Astrocyte of the hippocampus (primary cell): ENCODE measurements around the gene LAMTOR3.

Source experiments
- DNase-seq: peaks from one replicate; pipeline ENCODE4 v3.0.0; 2011; ENCODE audit warnings: low read depth, low spot score

The LAMTOR3 gene

DNA sequence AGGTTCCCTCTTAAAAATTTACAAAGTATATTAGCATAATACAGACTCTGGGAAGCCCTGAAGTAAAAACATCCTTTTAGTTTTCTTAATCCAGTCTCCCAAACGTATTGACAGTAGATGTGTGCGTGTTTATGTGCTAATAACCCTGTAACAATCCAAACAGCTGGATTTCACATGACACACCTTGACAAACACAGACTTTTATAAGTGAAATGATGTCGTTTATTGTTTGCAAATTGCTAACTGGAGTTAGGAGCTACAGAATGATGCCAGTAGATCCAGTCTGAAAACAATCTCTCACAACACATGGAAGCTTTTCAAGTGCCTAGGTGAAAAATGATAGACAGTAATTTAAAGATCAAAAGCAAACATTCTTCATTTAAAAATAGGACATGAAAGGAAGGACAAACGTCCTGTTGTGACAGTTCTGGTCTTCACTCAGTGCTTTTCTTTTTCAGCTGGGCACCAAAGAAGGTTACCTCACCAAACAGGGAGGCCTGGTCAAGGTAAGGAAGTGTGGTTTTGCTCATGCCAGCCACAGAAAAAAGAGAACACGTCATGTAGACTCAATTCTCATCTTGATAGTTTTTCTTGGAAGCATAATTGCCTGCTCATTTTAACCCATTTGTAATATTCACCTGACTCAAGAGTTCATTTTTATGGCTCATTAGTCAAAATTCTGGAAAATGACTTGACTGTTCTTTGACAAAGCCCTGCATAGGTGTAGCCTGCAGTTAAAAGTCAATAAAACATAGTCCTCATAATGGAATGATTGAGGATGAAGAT, 32.9 kb downstream of the LAMTOR3 start:
- DNase-seq = no peak

DNA sequence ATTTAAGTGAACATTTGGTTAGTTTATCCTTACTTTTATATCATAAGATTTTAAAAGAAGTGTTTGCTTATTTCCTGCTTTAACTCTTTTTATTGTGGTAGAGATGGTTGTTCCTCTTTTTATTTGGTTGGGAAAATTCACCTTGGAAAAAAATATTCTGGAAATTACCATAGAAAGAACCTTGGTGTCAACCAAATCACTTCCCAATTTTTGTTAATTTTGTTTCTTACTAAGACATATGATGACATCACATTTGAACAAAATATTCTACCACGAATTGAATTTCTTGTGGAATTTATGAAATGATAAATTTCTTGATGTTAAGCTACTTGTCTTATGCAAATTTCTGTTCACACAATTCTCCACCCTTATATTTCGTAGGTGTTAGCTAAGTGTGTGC, 33.7 kb downstream of the LAMTOR3 start:
- no peak for DNase-seq

DNA sequence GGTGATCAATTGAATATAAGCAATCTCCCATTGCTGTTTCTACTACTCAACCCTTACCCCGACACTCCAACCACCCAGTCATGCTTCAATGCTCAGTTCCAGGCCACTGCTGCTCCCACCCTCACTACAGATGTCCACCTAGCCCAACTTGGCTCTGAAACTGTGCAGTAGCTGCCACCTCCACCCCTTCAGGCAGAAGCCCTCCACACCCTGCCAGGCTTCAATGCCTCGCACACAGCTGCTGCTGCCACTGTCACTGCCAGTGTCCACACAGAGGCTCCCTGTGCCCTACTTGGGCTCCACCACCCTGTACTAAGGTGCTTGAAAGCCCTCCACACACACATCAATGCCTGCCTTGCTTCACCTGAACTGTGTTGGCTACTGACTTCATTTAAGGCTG, 34.6 kb downstream of the LAMTOR3 start:
- no peak for DNase-seq

DNA sequence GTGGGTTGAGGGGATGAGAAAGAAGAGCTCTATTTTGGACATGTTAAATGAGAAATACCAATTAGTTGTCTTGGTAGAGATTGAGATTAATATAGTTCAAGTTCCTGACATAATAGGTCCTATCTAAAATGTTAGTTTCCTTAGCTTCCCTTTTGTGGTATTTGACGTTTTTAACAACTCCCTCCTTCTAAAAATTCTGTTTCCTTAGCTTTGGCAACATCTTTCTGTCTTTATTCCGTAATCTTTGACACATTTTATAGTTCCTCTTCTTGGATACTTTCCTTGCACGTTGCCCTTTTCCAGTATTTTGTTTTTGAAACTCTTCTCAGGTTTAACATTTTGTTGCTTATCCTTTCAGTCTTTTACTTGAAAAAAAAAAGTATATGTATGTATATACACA, 36.9 kb downstream of the LAMTOR3 start:
- DNase-seq = no peak

DNA sequence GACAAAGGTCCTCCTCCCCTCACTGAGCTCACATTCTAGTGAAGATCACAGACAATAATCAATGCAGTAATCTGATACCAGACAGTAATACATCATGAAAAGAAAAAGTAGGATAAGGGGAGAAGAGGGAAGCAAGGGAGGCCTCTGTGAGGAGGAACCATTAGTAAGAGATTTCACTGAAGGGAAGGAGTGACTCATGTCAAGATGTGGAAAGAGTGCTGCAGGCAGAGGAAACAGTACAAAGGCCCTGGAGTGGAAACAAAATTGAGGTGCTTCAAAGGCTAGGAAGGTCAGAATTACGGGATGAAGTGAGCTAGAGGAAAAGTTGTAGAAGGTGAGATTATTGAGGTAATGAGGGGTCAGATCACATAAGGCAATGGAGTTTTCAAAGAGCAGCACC, 38.1 kb downstream of the LAMTOR3 start:
- DNase-seq = peak; percentile 24

DNA sequence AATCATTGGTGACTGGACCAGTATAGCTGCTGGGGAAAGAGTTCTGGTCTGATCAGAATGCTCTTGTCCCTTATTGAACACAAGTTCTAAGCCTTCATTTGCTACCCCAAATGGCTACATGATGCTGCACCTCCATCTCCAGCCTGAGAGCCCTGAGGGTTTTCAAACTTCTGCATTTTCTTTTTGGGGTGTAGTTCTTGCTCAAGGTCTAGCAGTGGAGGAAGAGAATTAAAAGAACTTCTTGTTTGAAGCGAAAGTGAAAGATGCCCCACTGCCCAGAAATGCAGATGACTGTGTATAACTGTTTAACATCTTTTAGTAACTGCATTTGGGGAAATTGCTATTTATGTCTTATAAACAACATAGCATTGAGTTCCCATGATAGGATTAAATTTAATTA, 38.5 kb downstream of the LAMTOR3 start:
- no peak for DNase-seq

DNA sequence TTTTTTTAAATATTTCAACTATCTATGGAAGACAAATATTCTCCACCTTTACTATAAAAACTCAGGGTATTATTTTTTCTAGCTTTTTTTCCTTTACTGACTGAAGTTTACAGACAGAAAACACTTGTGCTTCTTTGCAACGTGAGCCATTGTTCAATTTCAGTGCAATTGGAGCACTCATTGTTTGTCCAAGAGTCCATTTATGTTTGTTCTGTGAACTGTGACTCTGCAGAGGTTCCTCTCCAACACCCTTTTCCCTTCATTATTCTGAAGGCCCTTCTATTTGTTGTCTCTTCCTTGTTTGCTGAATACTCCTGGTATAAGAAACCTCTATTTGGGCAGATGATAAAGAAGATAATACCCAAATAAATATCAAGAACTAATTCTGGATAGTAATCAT, 40.2 kb downstream of the LAMTOR3 start:
- no peak for DNase-seq

DNA sequence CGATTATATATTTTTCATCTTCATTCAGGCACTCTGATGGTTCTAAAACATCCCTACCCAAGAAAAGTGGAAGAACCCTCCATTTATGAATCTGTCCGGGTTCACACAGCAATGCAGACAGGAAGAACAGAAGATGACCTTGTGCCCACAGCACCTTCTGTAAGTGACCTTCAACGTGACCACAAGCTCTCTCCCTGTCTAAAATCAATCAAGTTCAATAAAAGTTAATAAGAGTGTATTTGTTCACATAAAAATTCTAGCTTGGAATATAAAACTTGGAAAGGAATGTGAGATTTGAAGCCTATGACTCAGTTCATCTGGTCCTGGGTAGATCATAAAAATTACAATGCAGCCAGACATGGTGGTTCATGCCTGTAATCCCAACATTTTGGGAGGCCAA, 41.0 kb downstream of the LAMTOR3 start:
- no peak for DNase-seq

DNA sequence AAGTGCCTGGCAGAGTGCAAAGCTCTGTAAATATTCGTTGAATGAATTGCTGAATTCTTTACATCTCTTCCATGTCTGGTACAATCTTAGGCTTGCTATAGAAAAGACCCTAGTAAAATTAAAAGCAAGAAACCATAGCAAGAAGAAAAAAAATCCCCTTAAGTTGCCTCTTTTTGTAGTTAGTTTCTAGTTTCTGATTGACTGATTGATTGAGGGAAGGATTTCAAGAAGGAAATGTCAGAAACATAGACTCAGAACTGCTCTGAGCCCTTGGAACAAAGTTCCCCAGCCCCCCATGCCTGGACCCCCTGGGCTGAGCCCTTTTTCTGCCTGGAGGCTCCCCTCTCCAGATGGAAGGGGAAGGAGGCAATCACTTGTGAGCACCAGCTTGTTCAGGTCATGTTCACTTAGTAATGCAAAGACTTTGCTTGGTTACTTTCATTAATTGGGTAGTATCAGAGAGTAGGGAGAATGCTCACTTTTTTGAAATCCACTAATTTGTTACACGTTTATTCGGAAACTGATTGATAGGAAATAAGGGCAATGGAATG, 42.0 kb downstream of the LAMTOR3 start:
- DNase-seq = no peak

DNA sequence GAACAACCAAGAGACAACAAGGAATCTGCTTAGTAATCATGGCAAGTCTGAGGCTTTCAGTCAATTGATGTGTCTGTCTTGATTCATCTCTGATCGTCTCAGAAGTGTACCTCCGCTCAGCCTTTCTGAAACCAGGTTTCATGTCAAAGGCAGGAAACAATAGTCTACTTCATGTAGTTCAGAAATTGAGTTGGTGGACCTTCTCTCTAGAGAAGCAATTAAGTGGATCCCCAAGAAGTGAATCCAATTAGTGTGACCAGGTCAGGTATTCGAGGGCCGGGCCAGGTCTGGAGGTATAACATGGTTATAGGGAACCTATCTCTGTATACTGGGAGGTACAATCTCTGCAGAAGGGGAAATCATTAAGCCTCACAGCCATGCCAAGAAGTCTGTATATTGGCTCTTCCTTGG, 45.6 kb downstream of the LAMTOR3 start:
- DNase-seq = no peak

DNA sequence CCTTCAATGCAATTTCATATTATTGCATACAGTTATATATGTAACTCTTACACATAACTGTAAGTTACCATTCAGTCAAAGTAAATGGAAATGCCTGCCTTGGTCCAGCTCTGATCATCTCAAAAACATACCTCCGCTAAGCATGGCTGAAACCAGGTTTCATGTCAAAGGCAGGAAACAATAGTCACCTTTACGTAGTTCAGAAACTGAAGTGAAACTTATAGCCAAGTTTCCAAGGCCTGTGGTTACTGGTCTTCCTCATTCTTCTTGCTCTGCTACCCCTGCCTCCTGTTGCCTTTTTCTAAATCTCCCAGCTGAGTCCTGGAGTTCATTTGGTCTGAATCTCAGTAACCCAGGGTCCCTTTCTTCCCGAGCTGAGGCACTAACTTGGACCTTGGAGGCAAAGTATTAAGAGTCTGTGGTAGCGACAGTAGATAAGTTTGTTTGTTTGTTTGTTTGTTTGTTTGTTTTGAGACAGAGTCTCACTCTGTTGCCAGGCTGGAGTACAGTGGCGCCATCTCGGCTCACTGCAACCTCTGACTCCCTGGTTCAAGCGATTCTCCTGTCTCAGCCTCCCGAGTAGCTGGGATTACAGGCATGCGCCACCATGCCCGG, 46.8 kb downstream of the LAMTOR3 start:
- no peak for DNase-seq

DNA sequence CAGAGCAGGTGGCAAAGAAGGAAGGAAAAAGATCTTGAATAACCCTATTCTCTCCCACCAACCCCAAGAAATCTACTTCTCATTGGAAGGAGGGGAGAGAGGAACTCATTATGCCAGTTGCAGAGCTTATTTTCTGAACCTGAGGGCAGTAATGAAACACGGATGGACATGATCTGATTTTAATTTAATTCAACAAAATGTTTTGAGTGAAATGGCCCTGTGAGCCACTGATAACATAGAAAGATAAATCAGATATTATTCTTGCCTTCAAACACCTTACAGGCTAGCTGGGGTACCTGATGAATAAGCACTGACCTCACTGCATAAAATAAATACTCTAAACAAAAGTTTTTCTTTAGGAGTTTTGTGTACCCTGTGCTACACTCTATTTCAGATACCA, 47.3 kb downstream of the LAMTOR3 start:
- no peak for DNase-seq

DNA sequence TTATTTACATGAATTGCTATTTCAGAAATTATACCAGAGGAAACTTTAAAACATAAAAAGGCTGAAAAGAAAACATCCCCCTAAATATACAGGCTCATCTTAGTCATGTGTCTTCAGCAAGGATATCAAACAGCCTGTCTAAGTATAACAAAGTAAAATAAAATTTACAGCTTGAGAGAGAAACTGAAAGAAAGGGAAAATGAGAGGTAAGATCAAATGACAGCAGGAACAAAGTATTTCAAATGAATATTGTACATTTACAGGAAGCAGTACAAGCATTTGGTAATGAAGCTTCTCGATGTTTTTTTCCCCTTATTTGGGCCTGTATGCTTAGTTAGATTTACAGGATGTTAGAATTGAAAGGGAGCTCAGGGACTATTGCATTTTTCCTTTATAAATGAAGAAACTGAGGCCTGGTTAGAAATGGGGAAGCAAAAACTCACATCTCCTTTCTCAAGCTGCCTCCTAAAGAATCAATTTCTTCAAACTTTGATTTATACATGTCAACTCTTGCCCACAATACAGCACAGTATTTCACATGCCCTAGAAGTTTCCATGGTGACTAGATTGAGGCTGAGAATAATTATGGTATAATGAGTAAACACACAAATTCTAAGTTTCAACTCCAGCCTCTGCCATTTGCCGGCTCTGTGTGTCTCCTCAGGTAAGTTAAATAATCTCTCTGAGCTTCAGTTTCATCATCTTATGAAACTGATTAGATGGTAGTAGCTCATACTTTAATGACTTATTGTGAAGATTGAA, 48.3 kb downstream of the LAMTOR3 start:
- DNase-seq = no peak

DNA sequence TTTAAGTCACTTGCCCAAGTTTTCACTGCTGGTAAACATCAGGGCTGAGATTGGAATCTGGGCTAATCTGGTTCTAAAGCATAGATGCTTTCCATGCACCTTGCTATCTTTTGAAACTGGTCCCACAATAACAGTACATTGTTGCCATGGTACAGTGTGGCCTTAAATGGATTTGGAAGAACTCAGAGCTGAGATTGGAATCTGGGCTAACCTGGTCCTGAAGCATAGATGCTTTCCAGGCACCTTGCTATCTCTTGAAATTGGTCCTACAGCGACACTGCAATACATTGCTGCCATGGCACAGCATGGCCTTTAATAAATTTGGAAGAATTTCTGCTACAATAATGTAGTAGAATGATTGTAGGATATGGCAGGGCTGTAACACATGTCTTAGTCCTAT, 49.0 kb downstream of the LAMTOR3 start:
- DNase-seq = peak; percentile 16

DNA sequence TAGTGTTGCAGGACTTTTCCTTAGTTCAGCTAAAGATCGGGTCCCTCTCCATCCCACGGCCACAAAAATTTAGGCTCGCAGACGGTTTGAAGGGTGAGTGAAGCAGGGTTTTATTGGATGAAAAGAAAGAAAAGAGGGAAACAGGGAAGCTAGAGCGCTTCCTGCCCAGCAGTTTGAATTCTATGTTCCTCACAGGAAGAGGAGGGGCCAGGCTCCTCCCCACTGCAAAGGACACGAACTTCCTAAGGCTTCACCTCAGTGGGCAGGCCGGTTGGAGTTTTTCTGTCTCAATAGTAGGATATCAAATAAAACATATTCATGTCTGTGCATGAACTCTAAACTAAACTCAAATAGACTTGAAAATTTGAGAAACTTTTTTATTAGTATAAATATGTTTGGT, 50.2 kb downstream of the LAMTOR3 start:
- no peak for DNase-seq

DNA sequence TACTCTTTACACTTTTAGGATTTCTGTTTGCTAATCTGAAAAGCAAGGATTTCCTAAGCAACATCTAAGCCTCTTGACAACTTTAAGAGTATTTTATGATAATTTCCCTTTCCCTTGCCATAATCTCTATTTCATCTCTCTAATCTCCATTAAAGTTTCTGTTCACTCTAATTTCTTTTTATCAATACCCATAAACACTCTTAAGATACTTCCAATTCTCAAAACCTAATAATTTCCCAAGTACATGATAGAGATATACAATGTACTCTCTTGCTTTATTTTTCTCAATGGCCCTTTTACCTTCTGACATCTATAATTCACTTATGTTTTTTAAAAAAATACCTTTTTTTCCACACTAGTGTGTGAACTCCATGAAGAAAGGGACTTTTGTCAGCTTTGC, 50.8 kb downstream of the LAMTOR3 start:
- DNase-seq = no peak

DNA sequence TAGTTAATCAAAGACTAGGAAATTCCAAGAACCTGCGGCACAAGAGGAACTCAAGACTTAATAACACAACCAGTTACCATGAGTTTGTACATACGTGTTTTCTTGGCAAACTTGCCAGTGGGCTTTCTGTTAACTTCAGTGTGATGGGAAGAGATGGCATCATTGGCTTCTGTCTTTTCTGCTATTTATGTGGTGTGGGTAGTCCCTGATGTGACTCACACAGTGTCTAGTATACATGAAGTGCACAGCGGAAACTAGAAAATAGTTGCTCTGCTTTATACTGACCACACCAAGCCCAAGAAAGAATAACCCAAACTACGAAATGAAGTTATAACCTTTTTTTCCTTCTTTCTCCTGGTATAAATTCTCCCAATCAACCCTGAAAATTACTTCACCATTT, 53.1 kb downstream of the LAMTOR3 start:
- DNase-seq = no peak

DNA sequence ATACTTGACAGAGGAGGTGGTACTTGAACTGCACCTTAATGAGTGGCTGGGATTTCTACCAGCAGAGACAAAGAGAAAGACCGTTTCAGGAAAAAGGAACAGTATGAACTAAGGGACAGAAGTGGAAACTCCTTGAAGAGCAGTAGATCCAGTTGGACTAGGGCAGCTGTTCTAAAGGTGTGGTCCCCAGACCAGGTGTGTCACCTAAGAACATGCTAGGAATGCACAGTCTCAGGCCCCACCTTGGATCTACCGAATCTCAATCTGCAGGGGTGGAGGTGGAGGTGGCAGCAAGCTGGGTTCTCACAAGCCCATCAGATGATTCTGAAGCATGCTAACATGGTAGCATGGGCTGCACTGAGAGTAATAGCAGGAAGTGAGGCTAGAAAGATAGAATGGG, 55.3 kb downstream of the LAMTOR3 start:
- no peak for DNase-seq

DNA sequence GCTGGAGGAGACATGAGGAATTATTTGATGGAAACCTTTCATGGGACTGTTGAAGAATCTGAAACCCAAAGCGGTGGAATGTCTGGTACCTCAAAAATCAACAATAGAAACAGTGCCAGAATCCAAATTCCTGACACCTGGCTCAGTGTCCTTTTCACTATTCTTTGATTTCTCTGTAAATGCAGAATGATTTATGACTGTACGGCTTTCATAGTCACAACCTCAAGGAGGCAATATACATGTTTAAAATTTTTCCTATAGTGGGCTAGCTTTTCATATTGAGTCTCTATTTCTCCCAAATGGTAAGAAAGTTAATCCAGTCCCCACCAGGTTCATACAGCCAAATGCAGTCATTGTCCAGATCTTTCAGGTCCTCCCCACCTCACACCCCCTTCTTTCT, 58.3 kb downstream of the LAMTOR3 start:
- DNase-seq = peak; percentile 10

DNA sequence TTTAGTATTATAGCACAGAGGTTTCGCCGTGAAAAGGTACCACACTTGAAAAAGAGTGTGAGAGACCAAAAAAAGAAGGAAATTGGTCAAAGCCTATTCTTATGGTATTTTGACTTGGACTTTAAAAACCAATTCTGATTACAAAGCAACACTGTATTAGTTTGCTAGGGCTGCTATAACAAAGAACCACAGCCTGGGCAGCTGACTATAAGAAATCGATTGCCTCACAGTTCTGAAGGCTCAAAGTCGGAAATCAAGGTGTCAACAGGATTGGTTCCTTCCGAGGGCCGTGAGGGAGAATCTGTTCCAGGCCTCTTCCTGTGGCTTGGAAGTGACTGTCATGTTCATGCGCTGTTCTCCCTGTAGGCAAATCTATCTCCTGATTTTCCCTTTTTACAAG, 59.7 kb downstream of the LAMTOR3 start:
- DNase-seq = no peak

DNA sequence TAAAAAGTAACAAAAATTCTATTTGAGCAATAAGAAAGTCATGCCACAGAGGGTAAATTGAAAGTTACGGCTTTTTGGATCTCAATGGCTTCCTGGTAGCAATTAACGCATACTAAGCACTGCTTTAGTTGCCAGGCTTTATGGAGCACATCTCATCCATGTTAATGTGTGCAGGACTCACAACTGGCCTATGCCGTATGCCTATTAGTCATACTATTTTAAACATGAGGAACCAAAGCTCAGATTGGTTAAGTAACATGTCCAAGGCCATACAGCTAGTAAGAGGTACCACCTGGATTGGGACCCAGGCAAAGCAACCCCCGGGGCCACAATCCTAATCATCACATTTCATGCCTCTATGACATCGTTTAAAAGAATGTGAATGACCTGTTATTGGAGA, 60.5 kb downstream of the LAMTOR3 start:
- DNase-seq = no peak

DNA sequence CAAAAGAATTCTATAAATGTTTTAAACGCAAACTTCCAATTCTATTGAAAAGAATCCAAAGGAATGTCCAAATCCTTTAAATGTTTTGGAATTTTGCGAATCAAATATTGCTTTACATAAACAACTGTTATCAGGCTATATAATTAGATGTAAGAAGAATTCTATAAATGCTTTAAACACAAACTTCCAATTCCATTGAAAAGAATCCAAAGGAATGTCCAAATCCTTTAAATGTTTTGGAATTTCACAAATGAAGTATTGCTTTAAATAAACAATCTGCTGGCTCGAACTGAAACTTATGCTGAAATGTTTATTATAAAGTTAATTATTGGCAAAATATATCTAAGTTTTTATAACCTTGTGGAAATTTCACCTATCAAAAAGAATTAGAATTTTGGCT, 61.5 kb downstream of the LAMTOR3 start:
- DNase-seq = no peak

DNA sequence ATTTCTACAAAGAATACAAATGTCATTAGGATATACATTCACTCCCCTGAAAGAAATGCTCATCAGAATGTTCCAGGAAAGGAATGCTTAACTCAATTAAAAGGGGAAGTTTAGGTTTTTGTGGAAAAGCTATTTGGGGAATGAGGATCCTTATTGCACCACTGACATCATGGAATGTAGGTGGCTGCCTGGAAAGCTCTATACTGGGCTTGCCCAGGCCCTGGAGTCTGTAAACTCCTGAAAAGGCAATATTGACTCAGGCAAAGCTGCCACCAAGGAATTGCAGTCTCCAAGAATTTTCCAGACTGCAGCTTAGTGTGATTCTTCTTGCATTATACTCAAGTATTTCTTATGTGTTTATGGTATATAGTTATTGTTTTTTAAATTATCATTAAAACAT, 61.9 kb downstream of the LAMTOR3 start:
- peak; percentile 34 for DNase-seq
